ENCODE measurements around the gene MT1G.
"Not testable (repeated sequence)": the region's sequence is repeated elsewhere in the genome, so short reads cannot be mapped to it uniquely, and the experiment has no call there.

MT1G gene

DNA sequence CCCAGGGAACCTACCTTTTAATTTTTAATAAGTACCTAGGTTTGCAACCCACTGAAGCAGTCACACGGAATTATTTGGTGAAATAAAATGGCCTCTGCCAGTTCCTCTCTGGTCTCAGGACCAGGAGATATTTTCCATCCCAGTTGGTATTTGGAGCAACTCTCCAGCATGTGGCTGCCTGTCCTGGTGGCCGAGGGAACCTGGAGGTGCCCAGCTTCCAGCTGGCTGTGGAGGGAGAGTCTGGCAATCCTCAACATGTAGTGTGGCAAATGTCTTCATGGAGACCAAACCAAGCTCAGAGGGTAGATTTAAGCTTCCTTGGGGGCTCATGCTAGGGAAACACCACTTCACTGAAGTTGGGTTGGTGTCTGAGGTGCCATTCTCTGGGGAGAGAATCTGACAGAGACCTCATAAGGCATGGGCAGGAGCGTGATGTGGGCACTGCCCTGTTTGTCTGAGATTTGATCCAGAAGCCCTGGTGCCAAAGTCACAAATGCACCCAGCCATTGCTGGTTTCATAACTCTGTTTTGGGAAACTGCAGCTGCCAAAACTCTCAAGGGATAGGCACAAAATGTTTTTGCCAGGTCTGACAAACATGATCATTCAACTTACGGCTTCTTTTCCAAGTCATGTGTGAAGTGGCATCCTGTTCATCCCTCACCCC is 17.2 kb upstream of the MT1G start:
- no peak for DNase-seq (ENCODE audit: low read depth)

DNA sequence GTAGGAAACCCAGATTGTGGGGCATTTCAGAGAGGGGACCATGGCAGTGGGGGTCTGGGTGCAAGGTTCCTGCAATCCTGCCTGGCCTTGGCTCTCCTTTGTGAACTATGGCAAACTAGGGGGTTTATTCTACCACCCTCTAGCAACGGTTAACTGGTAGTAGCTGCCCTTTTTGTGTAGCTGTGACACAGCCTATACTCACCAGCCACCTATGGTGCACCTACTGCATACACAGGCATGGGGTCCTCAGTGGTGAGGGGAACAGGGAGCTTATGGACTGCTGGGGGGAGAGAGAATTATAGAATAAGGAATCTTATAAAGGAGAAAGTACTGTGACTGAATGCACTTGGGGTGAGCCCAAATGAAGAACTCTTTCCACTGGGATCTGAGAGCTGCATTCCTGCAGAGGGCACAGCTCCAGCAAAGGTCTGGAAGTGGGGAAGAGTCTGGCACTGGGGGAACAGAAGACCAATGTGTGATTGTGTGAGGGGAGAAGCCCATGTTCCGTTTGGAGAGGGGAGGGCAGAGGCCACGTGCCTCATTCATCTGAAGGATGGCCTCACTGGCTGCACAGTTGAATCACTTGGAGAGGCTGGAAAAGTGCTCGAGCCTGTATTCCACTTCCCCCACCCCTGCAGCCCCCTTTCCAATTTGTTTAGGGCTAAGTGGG is 16.5 kb upstream of the MT1G start:
- no peak for DNase-seq (ENCODE audit: low read depth)

DNA sequence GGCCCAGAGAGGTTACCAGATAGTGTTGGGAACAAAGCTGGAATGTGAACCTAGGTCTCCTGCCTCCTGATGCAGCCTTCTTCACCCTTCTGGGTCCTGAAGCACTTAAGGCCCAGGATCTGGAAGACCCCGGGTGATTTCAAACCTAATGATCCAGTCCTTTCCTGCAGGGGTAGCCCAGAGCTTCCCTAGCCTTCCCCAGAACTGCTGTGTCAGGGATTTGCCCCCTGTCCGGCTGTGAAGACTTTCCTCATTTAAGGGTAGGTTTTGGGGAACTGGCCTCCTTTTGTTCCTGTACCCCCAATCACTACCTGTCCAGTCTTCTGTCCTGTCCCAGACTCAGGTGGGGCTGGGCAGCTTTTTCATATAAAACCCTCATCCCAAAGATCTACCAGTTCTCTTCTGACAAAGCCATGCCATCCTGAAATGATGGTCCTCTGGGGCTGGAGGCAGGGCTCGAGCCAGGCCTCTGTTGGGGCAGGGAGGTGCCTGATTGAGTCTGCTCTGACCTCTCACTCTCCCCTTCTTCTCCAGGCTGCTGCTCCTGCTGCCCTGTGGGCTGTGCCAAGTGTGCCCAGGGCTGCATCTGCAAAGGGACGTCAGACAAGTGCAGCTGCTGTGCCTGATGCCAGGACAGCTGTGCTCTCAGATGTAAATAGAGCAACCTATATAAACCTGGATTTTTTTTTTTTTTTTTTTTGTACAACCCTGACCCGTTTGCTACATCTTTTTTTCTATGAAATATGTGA is 15.7 kb upstream of the MT1G start:
- DNase-seq (ENCODE audit: low read depth): no peak

DNA sequence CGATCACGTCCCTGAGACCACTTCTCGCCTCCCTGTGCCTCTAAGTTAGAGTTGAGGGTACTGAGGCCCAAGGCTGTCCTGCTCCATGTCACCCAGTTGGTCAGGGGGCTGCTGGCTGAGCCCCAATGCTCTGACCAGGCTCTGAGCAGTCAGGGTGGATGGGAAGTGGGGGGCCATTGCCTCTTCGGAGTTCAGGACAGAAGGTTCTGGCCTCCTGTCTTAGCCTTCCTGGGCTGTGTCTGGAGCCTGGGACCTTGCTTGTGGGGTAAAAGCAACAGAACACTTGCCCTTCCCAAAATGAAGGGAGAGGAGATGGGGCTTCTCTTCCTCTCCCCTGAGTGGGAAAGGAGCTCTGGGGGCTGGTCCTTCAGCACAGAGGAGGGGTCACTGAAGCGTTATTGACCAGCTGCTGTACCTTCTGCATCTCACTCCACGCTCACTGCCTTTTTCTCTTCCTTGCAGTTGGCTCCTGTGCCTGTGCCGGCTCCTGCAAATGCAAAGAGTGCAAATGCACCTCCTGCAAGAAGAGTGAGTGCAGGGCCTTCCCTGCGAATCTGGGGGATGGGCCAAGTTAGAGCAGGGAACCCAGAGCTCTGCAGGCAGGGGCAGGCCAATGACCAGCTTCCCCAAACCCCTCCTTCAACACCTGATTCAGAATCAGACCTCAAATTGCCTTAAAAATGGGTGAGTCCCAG is 15.0 kb upstream of the MT1G start:
- no peak for DNase-seq (ENCODE audit: low read depth)

DNA sequence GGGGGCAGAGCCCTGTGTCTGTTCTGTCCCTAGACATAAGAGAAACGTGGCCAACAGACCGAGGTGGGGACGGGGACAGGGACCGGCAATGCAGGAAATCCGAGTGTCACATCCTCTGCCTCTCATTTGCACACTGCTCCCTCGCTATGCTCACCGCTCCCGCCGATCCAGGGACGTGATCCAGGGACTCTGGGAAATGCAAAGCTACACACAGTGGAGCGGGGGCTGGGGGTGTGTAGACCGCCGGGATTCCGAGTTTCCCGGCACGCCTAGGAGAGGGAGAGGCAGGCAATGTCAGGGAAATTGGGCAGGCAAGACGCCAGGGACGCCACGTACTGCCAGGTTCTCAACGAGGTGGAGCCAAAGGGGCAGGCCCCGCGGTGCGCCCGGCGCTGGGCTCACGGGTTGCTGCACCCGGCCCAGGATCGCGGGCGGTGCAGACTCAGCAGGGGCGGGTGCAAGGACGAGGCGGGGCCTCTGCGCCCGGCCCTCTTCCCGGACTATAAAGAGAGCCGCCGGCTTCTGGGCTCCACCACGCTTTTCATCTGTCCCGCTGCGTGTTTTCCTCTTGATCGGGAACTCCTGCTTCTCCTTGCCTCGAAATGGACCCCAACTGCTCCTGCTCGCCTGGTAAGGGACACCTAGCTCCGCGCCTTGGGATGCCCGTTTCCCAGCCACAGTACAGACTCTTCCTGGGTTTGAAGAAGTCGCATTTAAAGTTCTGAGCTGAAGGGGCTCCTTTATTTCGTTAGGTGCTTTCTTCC is 14.3 kb upstream of the MT1G start, which contains the start of gene MT1X:
TSS of gene MT1X (plus strand) at position 532 of the 764 bp plus-strand sequence. CDS start at position 603, 71 bp downstream.
- DNase-seq (ENCODE audit: low read depth): peak; percentile 85

DNA sequence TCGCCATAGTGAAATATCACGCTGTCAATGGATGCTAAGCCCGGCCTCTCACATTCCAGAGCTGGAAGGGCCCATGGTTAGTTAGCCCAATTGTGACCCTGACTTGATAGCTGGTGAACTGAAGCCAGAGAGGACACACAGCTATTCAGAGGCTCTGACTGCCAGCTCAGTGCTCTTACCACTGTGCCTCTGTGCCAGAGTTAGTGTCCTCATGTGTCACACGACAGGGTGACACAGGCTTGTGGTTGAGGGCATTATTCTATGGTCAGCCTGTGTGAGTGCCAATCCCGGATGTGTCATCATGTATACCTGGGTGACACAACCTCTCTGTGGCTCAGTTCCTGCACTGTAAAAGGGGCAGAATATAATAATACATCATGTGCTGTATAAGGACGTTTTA is 12.0 kb upstream of the MT1G start:
- DNase-seq (ENCODE audit: low read depth): no peak

DNA sequence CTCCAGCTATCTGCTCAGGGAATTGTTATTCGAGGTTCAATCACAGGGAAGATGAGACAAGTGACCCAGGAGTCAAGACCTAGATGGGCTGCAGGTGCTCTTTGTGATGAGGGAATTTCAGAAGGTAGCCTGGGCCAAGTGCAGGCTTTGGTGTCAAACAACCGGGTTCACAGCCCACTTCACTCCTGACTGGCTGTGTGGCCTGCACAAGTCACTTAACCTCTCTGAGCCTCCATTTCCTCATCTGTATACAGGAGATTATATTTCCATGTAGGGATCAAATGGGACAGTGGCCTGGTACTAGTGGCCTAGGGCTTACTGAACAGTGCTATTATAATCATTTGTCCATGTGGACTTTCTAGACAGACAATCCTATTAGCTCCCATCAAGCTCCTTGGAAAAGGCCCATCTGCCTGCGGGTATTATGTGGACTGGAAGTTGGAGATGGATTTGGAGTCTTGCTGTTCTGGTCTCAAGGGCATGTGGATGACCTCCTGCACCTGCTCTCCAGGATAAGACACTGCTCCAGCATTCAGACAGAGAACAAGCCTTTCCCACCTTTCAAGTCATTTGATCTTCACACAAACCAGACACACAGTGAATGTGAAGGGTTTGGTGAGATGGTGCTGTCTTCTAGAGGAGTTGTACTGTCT is 11.3 kb upstream of the MT1G start:
- no peak for DNase-seq (ENCODE audit: low read depth)

DNA sequence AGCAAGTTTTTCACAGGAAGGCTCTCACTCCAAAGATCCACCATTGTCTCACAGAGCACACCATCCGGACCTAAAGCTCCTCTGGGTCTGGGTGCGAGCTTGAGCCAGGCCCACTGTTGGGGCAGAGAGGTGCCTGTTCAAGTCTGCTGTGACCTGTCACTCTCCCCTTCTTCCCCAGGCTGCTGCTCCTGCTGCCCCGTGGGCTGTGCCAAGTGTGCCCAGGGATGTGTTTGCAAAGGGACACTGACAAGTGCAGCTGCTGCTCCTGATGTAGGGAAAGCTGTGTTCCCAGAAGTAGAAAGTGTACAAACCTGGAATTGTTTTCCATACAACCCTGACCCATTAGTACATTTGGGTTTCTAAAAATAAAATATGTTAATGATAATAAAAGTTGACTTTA is 9.6 kb upstream of the MT1G start:
- DNase-seq (ENCODE audit: low read depth): no peak

DNA sequence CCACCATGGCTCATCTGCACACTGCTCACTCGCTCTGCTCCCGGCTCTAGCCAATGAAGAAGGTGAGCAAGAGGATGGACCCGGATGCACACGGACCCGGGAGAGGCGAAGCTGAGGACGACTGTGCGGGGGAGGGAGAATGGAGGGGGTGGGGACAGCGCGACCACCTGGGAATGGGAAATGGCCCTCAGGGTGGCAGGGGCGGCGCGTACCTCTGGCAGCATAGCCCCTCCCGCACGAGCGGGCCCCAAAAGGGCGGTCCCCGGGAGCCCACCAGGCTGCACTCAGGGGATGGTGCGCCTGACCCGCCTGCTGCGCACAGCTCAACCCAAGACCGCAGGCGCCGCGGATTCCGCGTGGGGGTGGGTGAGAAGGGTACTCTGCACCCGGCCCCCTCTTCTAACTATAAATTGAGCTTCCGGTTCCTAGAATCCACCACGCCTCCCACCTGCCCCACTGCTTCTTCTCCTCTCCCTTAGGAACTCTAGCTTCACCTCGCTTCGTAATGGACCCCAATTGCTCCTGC is 7.9 kb upstream of the MT1G start:
- no peak for DNase-seq (ENCODE audit: low read depth)

DNA sequence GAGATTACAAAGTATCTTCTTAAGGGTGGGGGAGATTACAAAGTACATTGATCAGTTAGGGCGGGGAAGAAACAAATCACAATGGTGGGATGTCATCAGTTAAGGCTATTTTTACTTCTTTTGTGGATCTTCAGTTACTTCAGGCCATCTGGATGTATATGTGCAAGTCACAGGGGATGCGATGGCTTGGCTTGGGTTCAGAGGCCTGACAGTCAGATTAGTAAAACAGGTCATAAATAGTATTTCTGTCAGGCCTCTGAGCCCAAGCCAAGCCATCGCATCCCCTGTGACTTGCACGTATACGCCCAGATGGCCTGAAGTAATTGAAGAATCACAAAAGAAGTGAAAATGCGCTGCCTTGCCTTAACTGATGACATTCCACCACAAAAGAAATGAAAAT is 6.7 kb upstream of the MT1G start:
- not testable (repeated sequence) for DNase-seq (ENCODE audit: low read depth)

DNA sequence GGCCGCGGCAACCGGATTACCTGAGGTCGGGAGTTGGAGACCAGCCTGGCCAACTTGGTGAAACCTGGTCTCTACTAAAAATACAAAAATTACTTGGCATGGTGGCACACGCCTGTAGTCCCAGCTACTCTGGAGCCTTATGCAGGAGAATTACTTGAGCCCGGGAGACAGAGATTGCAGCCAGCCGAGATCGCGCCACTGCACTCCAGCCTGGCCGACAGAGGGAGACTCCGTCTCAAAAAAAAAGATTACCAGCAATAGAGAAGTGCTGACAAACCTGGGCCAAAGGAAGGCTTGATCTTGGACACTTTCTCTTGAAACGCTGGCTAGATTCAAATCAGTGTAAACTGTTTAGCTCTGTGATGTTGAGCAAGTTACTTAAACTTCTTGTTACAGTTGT is 6.1 kb upstream of the MT1G start:
- DNase-seq (ENCODE audit: low read depth): peak; percentile 33

DNA sequence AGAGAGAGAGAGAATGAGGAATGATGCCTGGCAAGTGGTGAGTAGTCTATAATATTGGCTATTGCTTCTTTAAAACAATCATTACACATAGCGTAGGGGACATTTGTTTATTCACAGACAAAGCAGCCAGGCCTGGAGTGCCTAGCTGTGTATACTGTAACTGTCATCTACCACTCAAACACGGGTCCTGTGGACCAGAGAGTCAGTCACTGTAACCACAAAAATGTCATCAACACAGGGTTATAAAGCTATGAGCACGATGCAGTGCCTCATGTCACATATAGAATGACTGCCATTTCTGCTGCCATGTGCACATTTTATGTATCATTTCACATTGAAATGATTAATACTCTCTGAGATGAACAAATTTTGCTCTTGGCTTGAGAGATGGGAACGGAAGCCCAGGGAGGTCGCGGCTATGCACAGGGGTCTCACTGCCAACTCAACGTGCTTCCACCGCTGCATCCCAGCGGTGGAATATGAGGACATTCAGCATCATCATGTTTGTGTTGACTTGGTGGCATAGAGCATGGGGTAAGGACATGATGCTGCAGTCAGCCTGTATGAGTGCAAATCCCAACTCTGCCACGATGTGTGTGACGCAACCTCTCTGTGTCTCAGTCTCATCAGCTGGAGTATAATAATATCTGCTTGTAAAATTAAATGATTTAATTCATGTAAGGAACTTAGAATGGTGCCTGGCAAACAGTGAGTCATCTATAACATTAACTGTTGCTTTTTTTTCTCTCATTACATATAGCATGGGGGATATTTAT is 5.1 kb upstream of the MT1G start:
- DNase-seq (ENCODE audit: low read depth): peak; percentile 15

DNA sequence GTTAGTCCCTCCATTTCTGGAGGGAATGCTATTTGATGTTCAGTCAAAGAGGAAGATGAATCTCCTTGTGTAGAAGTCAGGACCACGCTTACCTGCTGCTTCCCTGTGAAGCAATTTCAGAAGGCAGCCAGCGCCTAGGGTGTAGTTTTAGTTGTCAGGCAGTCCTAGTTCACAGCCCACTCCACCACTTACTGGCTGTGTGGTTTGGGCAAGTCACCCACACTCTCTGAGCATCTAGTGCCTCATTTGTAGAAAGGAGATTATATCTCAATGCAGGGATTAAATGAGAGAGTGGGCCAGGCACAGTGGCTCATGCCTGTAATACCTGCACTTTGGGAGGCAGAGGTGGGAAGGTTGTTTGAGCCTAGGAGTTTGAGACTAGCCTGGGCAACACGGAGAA is 4.3 kb upstream of the MT1G start:
- DNase-seq (ENCODE audit: low read depth): not testable (repeated sequence)

DNA sequence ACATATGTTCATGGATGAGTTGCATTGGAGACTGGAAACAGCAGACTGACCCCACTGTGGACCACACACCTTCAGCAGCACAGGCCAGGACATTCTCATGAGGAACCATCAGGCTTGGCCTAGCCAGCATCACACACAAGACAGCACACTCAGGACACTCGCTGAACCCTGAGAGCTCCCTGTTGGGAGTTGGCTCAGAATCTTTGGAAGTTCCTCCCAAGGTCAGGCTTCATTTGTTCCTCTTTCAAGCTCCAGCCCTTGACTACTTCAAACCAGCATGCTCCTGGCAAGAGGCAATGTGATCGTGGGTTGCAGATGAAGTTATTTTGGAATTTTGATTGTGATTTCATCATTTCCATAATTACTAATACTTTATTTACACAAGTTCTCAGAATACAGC is 3.8 kb upstream of the MT1G start:
- not testable (repeated sequence) for DNase-seq (ENCODE audit: low read depth)

DNA sequence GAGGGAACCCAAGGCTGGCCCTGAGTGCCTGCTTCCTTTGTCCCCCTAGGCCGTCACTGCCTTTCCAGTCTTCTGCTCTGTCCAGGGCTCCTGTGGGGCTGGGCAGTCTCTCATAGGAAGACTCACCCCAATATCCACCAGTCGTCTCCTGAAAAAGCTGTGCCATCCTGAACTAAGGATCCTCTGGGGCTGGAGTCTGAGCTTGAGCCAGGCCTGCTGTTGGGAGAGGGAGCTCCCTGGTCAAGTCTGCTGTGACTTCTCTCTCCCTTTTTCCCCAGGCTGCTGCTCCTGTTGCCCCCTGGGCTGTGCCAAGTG is 2.7 kb upstream of the MT1G start:
- DNase-seq (ENCODE audit: low read depth): no peak

DNA sequence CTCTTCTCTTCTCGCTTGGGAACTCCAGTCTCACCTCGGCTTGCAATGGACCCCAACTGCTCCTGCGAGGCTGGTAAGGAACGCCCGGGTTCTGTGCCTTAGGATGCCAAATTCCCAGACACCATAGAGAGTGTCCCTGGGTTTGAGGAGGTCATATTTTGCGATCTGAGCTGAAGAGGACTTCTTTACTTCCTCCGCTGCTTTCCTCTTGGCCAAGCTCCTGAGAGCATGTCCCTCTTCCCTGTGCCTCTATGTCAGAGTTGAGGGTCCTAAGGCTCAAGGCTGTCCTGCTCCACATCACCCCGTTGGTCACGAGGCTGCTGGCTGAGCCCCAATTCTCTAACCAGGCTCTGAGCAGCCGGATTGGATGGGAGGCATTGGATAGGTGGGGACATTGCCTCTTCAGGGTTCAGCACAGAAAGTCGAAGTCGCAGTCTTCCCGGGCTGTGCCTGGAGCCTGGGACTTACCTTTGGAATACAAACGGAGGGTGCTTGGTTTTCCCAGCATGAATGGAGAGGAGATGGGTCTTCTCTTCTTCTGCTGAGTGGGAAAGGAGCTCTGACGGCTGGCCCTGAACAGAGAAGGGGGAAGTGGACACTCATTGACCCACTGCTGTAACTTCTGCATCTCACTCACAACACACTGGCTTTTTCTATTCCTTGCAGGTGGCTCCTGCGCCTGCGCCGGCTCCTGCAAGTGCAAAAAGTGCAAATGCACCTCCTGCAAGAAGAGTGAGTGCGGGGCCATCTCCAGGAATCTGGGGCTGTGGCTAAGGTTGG is 2.2 kb upstream of the MT1G start:
- no peak for DNase-seq (ENCODE audit: low read depth)

DNA sequence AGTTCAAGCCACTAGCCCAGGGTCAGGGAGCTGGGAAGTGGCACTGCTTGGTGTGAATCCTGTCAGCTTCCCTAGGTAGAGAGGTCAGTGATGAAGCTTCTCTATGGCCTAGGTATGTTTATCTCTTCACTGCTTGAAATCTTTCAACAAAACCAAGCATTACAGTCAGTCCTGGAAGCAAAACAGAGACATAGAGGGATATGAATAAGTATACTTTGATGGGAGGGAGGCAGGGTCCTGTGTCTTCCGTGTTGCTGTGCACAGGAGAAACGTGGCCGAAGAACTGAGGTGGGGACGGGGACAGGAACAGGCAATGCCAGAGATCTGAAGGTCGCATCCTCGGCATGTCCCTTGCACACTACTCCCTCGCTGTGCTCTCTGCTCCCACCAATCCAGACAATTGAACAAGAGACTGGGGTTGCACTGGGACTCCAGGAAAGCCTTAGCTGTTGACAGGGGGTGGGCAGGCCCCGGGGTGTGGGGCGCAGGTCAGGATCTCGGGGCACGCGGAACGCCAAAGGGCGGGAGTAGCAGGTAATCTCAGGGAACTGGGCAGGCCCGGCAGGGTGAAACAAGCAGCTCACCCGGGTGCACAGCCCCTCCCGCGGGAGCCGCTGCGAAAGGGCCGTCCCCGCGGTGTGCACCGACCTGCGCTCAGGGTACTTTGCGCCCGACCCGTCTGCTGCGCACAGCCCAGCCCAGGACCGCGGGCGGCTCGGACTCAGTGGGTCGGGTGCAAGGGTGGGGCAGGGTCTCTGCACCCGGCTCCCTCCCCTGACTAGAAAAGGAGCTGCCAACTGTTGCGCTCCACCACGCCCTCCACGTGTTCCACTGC is 1.4 kb upstream of the MT1G start, which contains the start of gene MT1H:
TSS of gene MT1H (plus strand) at position 810 of the 835 bp plus-strand sequence. CDS start 71 bp downstream, outside the sequence.
- no peak for DNase-seq (ENCODE audit: low read depth)

Measured in iris pigment epithelial cell (primary cell).